HCT116 (cell line): Measurements from ENCODE around the gene PDE4A. TPM values are rescaled to one million over a fixed set of nuclear protein-coding genes. Genes with fewer than 3 reads are reported as not detected.

Experiments used
- ATAC-seq: fragments of 200-7000 bp; cut with Tn5 transposase; 2 replicates; pipeline ENCODE4 v1.9.1; 2020; ENCODE audit warnings: mild to moderate bottlenecking, moderate library complexity
- BruUV-seq: library from RNA; stranded (reverse); fragments of 400-500 nt; replicated peaks from 2 replicates; lab custom pipeline; 2021; lab: Mats Ljungman, UMichigan
- CTCF ChIA-PET: fragments of 300-600 bp; sonication (Branson Sonifier 250); formaldehyde crosslinking; loops from one replicate; lab custom pipeline; 2021; ENCODE audit warnings: antibody characterized with exemption; lab: Charles Lee
- POLR2A ChIA-PET: fragments of 300-600, 350-600 bp; sonication (Branson Sonifier 250); formaldehyde crosslinking; loops from one replicate; lab custom pipeline; 2021; ENCODE audit warnings: antibody characterized with exemption; lab: Charles Lee
- RAD21 ChIA-PET, 2 experiments: fragments of 300-600 bp; sonication (Branson Sonifier 250); formaldehyde crosslinking; loops; one replicate each; lab custom pipeline; 2023; ENCODE audit warnings: low total read pairs in 2 of 2; ENCODE audit not compliant: uncharacterized antibody in 2 of 2, unreplicated experiment in 2 of 2, low non-redundant PET in 1 of 2; lab: Charles Lee
- DNase-seq: peaks from one replicate; pipeline ENCODE4 v3.0.0-alpha.2; 2010; ENCODE audit warnings: low read depth, low spot score
- H2AFZ ChIP-seq: fragments of 200-600 bp; shearing (Covaris generic), sonication (generic); 2 replicates; pipeline ENCODE4 v1.6.1; 2017; ENCODE audit warnings: low read depth, mixed run types, mixed read lengths, antibody characterized with exemption, low read length; ENCODE audit not compliant: poor library complexity, severe bottlenecking
- H3K27ac ChIP-seq: 2 replicates; pipeline ENCODE4 v1.5.1; 2012; ENCODE audit warnings: low read depth, low read length
- H3K27me3 ChIP-seq: fragments of 200-600 bp; sonication (generic); 2 replicates; pipeline ENCODE4 v1.6.1; 2016; ENCODE audit warnings: mixed run types, low read length, mixed read lengths; ENCODE audit not compliant: insufficient read depth
- H3K36me3 ChIP-seq, 2 experiments: fragments of 200-500 bp in 1 of 2; fragments of 200-600 bp in 1 of 2; sonication (Bioruptor generic) in 1 of 2; sonication (generic) in 1 of 2; 2 replicates each; pipeline versions ENCODE4 v1.5.1 to v1.6.1; 2014 to 2016; ENCODE audit warnings: low read length in 2 of 2, inconsistent platforms in 1 of 2, mixed read lengths in 1 of 2, mixed run types in 1 of 2; ENCODE audit not compliant: insufficient read depth in 2 of 2, control insufficient read depth in 1 of 2
- H3K4me1 ChIP-seq, 2 experiments: fragments of 200-600 bp in 1 of 2; sonication (generic) in 1 of 2; 2 replicates each; pipeline versions ENCODE4 v1.5.1 to v1.6.1; 2012 to 2017; ENCODE audit warnings: low read length in 2 of 2, inconsistent platforms in 1 of 2, mild to moderate bottlenecking in 1 of 2, mixed read lengths in 1 of 2, mixed run types in 1 of 2, moderate library complexity in 1 of 2; ENCODE audit not compliant: insufficient read depth in 2 of 2, control insufficient read depth in 1 of 2
- H3K4me2 ChIP-seq: fragments of 200-600 bp; sonication (generic); 2 replicates; pipeline ENCODE4 v1.6.1; 2017; ENCODE audit warnings: mixed run types, low read length, mixed read lengths
- H3K4me3 ChIP-seq, 2 experiments: fragments of 200-600 bp in 1 of 2; sonication (generic) in 1 of 2; replicated peaks in 1 of 2; 2 replicates each; pipeline ENCODE4 v1.5.1; 2011 to 2016; ENCODE audit warnings: low read length in 2 of 2, control low read depth in 1 of 2, low read depth in 1 of 2, mild to moderate bottlenecking in 1 of 2, mixed read lengths in 1 of 2, mixed run types in 1 of 2
- H3K79me2 ChIP-seq: fragments of 200-600 bp; sonication (generic); 2 replicates; pipeline ENCODE4 v1.6.1; 2017; ENCODE audit warnings: mild to moderate bottlenecking, mixed run types, low read length, moderate library complexity, mixed read lengths; ENCODE audit not compliant: insufficient read depth
- H3K9ac ChIP-seq: fragments of 200-600 bp; sonication (generic); 2 replicates; pipeline ENCODE4 v1.6.1; 2016; ENCODE audit warnings: low read length, mixed read lengths
- H3K9me2 ChIP-seq: fragments of 200-600 bp; sonication (generic), shearing (Covaris generic); 2 replicates; pipeline ENCODE4 v1.6.1; 2017; ENCODE audit warnings: mixed run types, mild to moderate bottlenecking, moderate library complexity; ENCODE audit not compliant: insufficient read depth
- H3K9me3 ChIP-seq, 2 experiments: fragments of 200-500 bp in 1 of 2; fragments of 200-600 bp in 1 of 2; sonication (Bioruptor generic) in 1 of 2; sonication (generic) in 1 of 2; 2 replicates each; pipeline ENCODE4 v1.6.1; 2014 to 2017; ENCODE audit warnings: low read length in 2 of 2, mixed read lengths in 2 of 2, inconsistent platforms in 1 of 2, low read depth in 1 of 2, mild to moderate bottlenecking in 1 of 2, mixed run types in 1 of 2, moderate library complexity in 1 of 2; ENCODE audit not compliant: control insufficient read depth in 1 of 2, insufficient read depth in 1 of 2
- H4K20me1 ChIP-seq: fragments of 200-600 bp; sonication (generic), shearing (Covaris generic); 2 replicates; pipeline ENCODE4 v1.6.1; 2017; ENCODE audit warnings: mixed run types, mild to moderate bottlenecking, moderate library complexity; ENCODE audit not compliant: insufficient read depth
- CBX3 ChIP-seq: IDR thresholded peaks from 2 replicates; pipeline ENCODE4 v1.6.1; 2012; ENCODE audit warnings: low read depth
- CTCF ChIP-seq, 3 experiments: fragments of 200-600 bp in 1 of 3; sonication (generic) in 1 of 3; IDR thresholded peaks in 2 of 3; conservative IDR thresholded peaks in 1 of 3; 2 replicates each; pipeline ENCODE4 v1.5.1; 2012 to 2017; ENCODE audit warnings: low read depth in 2 of 3, low read length in 2 of 3, antibody characterized with exemption in 1 of 3, borderline replicate concordance in 1 of 3, control low read depth in 1 of 3, mild to moderate bottlenecking in 1 of 3, mixed read lengths in 1 of 3, mixed run types in 1 of 3, moderate library complexity in 1 of 3; ENCODE audit not compliant: insufficient read depth in 1 of 3
- ELF1 ChIP-seq: IDR thresholded peaks from 2 replicates; pipeline ENCODE4 v1.6.1; 2012; ENCODE audit warnings: low read depth, borderline replicate concordance
- POLR2AphosphoS5 ChIP-seq: IDR thresholded peaks from 2 replicates; pipeline ENCODE4 v1.6.1; 2011; ENCODE audit warnings: mild to moderate bottlenecking, low read depth, low read length, moderate library complexity
- REST ChIP-seq: IDR thresholded peaks from 2 replicates; pipeline ENCODE4 v1.6.1; 2012; ENCODE audit warnings: low read depth
- TCF7L2 ChIP-seq: IDR thresholded peaks from 2 replicates; pipeline ENCODE4 v1.7.0; 2011; ENCODE audit warnings: borderline replicate concordance, inconsistent platforms; ENCODE audit not compliant: insufficient read depth, insufficient read length; ENCODE audit errors: extremely low read depth
- intact Hi-C: fragments of 100-400 bp; cut with micrococcal nuclease; formaldehyde crosslinking; loops from 2 replicates; pipeline ENCODE4 v1.10.0; 2022
- total RNA-seq: library from RNA; stranded (reverse); gene quantifications from one replicate; pipeline ENCODE4 v1.2.1, GENCODE V29; 2021; ENCODE audit not compliant: unreplicated experiment
- TF ChIP-seq, protein P1 (sequence below): IDR thresholded peaks from 2 replicates; pipeline ENCODE4 v1.6.1; 2012
- TF ChIP-seq, protein P2 (sequence below): IDR thresholded peaks from 2 replicates; pipeline ENCODE4 v1.6.1; 2012
- TF ChIP-seq, protein P3 (sequence below): IDR thresholded peaks from 2 replicates; pipeline ENCODE4 v1.6.1; 2011; ENCODE audit warnings: mild to moderate bottlenecking, low read length, moderate library complexity; ENCODE audit not compliant: insufficient replicate concordance; ENCODE audit errors: extremely low read depth

The PDE4A gene
- total RNA-seq, 1 experiment from 2014 or later = 33.7 TPM

GRCh38 chr19:10505583-10506229 lies 85.4 kb downstream of the PDE4A start:
- Histone ChIP-seq H3K4me1 (peaks cover 20 to 41% of the 10 kb centered on the region in 2 experiments), H3K4me3 (no peak overlapping the region), H3K9me3 (no peaks in the 10 kb centered on the region), H3K9ac (peak overlapping the region; percentile 10; the same call in 1 of the 2 replicates), H4K20me1 (no peaks in the 10 kb centered on the region), H3K4me2 (peak overlapping the region; percentile 58), H3K79me2 (peaks cover 18% of the 10 kb centered on the region), H3K27me3 (no peaks in the 10 kb centered on the region), H3K36me3 (no peaks in the 10 kb centered on the region), H3K27ac (no peak overlapping the region), H2AFZ (peak overlapping the region; percentile 94), H3K9me2 (no peaks in the 10 kb centered on the region)
- ChIA-PET CTCF (interaction anchor here (0.5 to 0.9 kb wide), 2 partner anchors 12 to 36 kb away, joined by 3 to 5 read pairs; partner anchors contain the start of gene S1PR5), RAD21 (interaction anchor here in 1 of 2 experiments (0.5 kb wide), 1 partner anchor 81 kb away, joined by 3 read pairs; no protein-coding TSS in a partner anchor), POLR2A (no interaction called here)
- intact Hi-C loops = loop anchor here (5.0 kb wide), 1 partner anchor 37 kb away; the partner anchor contains the start of gene ATG4D
- BruUV-seq = no TSS peak
- no peak for TF ChIP-seq TCF7L2
- TF ChIP-seq POLR2AphosphoS5 = no peak
- TF ChIP-seq CBX3 = peak; percentile 45; the same call in 1 of the 2 replicates
- TF ChIP-seq, protein P1, sequence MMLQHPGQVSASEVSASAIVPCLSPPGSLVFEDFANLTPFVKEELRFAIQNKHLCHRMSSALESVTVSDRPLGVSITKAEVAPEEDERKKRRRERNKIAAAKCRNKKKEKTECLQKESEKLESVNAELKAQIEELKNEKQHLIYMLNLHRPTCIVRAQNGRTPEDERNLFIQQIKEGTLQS = no peak
- TF ChIP-seq CTCF (IDR thresholded peaks at IDR 0.05 in 2 of 3, conservative IDR thresholded peaks at IDR 0.05 in 1 of 3; ENCODE audit: borderline replicate concordance in 1 of 3, insufficient read depth in 1 of 3, low read depth in 2 of 3, low read length in 2 of 3) = peak; percentile 58 to 90 (median 85); a peak in 5 of 6 replicates
- TF ChIP-seq REST = no peak
- TF ChIP-seq, protein P2, sequence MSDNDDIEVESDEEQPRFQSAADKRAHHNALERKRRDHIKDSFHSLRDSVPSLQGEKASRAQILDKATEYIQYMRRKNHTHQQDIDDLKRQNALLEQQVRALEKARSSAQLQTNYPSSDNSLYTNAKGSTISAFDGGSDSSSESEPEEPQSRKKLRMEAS = peak; percentile 81
- TF ChIP-seq, protein P3, sequence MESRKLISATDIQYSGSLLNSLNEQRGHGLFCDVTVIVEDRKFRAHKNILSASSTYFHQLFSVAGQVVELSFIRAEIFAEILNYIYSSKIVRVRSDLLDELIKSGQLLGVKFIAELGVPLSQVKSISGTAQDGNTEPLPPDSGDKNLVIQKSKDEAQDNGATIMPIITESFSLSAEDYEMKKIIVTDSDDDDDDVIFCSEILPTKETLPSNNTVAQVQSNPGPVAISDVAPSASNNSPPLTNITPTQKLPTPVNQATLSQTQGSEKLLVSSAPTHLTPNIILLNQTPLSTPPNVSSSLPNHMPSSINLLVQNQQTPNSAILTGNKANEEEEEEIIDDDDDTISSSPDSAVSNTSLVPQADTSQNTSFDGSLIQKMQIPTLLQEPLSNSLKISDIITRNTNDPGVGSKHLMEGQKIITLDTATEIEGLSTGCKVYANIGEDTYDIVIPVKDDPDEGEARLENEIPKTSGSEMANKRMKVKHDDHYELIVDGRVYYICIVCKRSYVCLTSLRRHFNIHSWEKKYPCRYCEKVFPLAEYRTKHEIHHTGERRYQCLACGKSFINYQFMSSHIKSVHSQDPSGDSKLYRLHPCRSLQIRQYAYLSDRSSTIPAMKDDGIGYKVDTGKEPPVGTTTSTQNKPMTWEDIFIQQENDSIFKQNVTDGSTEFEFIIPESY = no peak
- no peak for TF ChIP-seq ELF1
- ATAC-seq (peak; percentile 31), DNase-seq (peak; percentile 60)
